Neural cell (in vitro differentiated cells): Measurements from ENCODE around the gene KRT80.

Experiments
- CTCF ChIP-seq: fragments of 450-650 bp; IDR thresholded peaks from 2 replicates; pipeline ENCODE4 v1.5.1; 2014; ENCODE audit warnings: antibody characterized with exemption, mild to moderate bottlenecking, moderate library complexity; ENCODE audit not compliant: poor library complexity, severe bottlenecking
- POLR2AphosphoS5 ChIP-seq: IDR thresholded peaks from 2 replicates; pipeline ENCODE4 v1.6.1; 2012
- RAD21 ChIP-seq: fragments of 450-650 bp; conservative IDR thresholded peaks from 2 replicates; pipeline ENCODE4 v1.6.1; 2014; ENCODE audit warnings: antibody characterized with exemption, mild to moderate bottlenecking, moderate library complexity

- TF ChIP-seq CTCF, result no peak
- TF ChIP-seq POLR2AphosphoS5, result no peak
- TF ChIP-seq RAD21, result no peak
Measured at GRCh38 chr12:52183971-52184370, 7.8 kb downstream of the KRT80 start.
